ENCODE measurements around the gene LRPAP1. TPM values are rescaled to one million over a fixed set of nuclear protein-coding genes. Genes with fewer than 3 reads are reported as not detected.

The LRPAP1 gene
- total RNA-seq, 1 donor from 2014 or later: 88.1 TPM

DNA sequence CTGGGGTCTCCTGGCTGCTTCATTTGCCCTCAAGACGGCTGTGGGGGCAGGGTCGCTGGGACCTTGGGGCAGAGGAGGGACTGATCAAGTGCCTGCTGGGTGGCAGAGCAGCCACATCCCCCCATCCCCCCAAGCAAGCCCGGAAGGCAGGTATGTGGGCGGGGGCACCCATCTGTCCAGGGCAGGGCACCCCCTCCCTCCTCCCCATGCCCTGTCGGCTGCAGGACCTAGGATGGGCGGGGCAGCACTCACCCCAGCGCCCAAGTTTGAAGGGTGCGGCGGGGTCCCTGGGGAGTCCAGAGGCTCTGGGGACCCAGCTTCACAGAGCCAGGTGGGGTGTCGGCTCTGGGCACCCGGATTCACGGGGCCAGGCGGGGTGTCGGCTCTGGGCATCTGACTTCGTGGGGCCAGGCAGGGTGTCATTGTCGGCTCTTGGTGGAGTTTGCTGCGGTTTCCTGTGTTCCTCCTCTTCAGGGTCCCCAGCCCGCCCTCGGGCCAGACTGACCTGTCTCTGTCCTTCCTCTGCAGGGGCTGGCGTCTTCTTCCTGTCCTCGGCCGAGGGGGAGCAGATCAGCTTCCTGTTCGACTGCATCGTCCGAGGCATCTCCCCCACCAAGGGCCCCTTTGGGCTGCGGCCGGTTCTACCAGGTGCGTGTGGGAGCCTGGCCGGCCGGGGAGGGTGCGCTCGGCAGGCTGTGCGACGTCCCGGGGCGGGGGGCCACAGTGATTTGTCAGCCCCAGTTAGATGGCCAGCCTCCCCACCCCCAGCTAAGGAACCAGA is 47.0 kb downstream of the LRPAP1 start:
- H3K4me1 Mint-ChIP-seq (ENCODE audit: low read depth): no peaks in the 10 kb centered on the region
- DNase-seq (ENCODE audit: low spot score): no peak
- H3K36me3 Mint-ChIP-seq (ENCODE audit: low read depth): no peaks in the 10 kb centered on the region
- no peak overlapping the region for H3K4me3 Mint-ChIP-seq
- no peaks in the 10 kb centered on the region for H3K9me3 Mint-ChIP-seq
- intact Hi-C loops (cut with micrococcal nuclease): no loop called here
- peaks cover 8% of the 10 kb centered on the region for H3K27me3 Mint-ChIP-seq (ENCODE audit: insufficient read depth)
- no peak overlapping the region for H3K27ac Mint-ChIP-seq

DNA sequence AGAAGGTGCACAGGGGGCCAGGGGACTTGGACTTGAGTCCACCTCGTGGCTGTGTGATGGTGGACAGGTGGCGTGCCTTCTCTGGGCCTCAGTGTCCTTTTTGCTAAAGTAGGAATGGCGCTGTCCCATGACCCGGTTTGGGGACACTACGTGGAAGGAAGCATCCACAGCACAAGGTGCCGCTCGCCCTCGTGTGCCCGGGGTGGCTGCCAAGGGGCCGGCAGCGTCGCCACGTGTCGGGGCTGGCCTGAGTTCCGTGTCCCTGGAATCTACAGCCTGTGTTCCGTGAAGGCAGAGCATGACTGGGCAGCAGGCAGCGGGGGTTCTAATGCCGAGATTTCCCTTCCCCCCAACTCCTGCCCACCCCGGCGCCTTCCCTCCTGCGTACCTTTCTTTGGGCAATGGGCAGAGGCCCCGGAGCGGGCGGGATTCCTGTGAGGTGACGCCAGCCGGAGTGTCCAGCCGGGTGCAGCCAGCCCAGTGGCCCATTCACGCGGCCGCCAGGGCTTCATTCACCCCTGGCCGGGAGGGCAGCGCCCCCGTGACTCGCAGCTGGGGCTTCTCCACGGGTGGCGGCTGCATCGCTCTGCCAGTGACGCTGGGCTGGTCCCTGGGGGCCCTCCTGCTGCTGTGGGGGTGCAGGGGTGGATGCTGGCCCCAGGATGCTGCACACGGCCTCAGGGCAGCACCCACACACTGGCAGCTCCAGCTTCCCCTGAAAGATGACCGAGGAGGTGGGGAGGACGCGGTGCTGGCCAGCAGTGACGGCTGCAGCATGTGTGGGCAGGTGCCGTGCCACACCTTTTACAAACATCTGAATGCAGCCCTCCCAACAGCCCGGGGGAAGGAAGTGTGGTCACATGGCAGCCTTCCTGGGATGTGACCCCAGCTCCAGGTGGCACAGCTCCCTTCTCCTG is 47.9 kb downstream of the LRPAP1 start:
- intact Hi-C loops (cut with micrococcal nuclease): no loop called here

GRCh38 chr4:3483471-3483921 is 48.7 kb downstream of the LRPAP1 start:
- Mint-ChIP-seq H3K27me3 (ENCODE audit: insufficient read depth) (peaks cover 8% of the 10 kb centered on the region), H3K36me3 (ENCODE audit: low read depth) (no peaks in the 10 kb centered on the region), H3K27ac (no peak overlapping the region), H3K4me1 (ENCODE audit: low read depth) (no peaks in the 10 kb centered on the region), H3K4me3 (no peak overlapping the region), H3K9me3 (no peaks in the 10 kb centered on the region)
- intact Hi-C loops (cut with micrococcal nuclease): no loop called here
- DNase-seq (ENCODE audit: low spot score): no peak

More for the DNA sequence above, 47.9 kb downstream of the LRPAP1 start:
- Mint-ChIP-seq H3K4me3 (no peak overlapping the region), H3K9me3 (no peaks in the 10 kb centered on the region), H3K4me1 (ENCODE audit: low read depth) (no peaks in the 10 kb centered on the region), H3K36me3 (ENCODE audit: low read depth) (no peaks in the 10 kb centered on the region), H3K27me3 (ENCODE audit: insufficient read depth) (peaks cover 8% of the 10 kb centered on the region), H3K27ac (no peak overlapping the region)
- DNase-seq (ENCODE audit: low spot score): no peak

DNA sequence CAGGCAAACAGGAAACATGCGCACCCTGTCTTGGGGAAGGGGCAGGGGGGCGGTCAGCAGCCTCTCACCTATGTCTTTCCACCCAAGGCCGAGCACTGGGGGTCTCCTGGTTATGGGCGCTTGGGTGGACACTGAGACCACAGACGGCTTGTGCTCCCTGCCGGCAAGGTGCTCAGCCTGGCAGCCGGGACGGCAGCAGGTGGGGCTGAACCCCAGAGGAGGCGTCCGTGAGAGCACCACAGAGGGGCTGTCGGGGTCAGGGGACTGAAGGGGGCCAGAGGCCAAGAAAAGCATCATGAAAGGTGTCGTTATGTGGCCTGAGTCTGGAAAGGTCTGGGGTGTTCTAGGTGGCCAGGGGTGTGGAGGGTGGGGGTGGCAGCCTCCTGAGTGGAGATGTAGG is 49.5 kb downstream of the LRPAP1 start:
- DNase-seq (ENCODE audit: low spot score): no peak
- no peaks in the 10 kb centered on the region for H3K9me3 Mint-ChIP-seq
- no peaks in the 10 kb centered on the region for H3K4me1 Mint-ChIP-seq (ENCODE audit: low read depth)
- peaks cover 8% of the 10 kb centered on the region for H3K27me3 Mint-ChIP-seq (ENCODE audit: insufficient read depth)
- H3K27ac Mint-ChIP-seq: no peak overlapping the region
- intact Hi-C loops (cut with micrococcal nuclease): no loop called here
- H3K36me3 Mint-ChIP-seq (ENCODE audit: low read depth): no peaks in the 10 kb centered on the region
- no peak overlapping the region for H3K4me3 Mint-ChIP-seq

GRCh38 chr4:3481783-3482393 is 50.3 kb downstream of the LRPAP1 start:
- intact Hi-C loops (cut with micrococcal nuclease): no loop called here
- no peaks in the 10 kb centered on the region for H3K36me3 Mint-ChIP-seq (ENCODE audit: low read depth)
- no peak overlapping the region for H3K4me3 Mint-ChIP-seq
- no peak for DNase-seq (ENCODE audit: low spot score)
- H3K27ac Mint-ChIP-seq: no peak overlapping the region
- peaks cover 8% of the 10 kb centered on the region for H3K27me3 Mint-ChIP-seq (ENCODE audit: insufficient read depth)
- no peaks in the 10 kb centered on the region for H3K9me3 Mint-ChIP-seq
- H3K4me1 Mint-ChIP-seq (ENCODE audit: low read depth): no peaks in the 10 kb centered on the region

- Mint-ChIP-seq H3K27me3 (ENCODE audit: insufficient read depth) (peaks cover 8% of the 10 kb centered on the region), H3K4me3 (no peak overlapping the region), H3K36me3 (ENCODE audit: low read depth) (no peaks in the 10 kb centered on the region), H3K4me1 (ENCODE audit: low read depth) (no peaks in the 10 kb centered on the region), H3K27ac (no peak overlapping the region), H3K9me3 (no peaks in the 10 kb centered on the region)
- DNase-seq (ENCODE audit: low spot score): no peak
- intact Hi-C loops (cut with micrococcal nuclease): no loop called here
Measured at GRCh38 chr4:3481113-3481531, 51.1 kb downstream of the LRPAP1 start.

DNA sequence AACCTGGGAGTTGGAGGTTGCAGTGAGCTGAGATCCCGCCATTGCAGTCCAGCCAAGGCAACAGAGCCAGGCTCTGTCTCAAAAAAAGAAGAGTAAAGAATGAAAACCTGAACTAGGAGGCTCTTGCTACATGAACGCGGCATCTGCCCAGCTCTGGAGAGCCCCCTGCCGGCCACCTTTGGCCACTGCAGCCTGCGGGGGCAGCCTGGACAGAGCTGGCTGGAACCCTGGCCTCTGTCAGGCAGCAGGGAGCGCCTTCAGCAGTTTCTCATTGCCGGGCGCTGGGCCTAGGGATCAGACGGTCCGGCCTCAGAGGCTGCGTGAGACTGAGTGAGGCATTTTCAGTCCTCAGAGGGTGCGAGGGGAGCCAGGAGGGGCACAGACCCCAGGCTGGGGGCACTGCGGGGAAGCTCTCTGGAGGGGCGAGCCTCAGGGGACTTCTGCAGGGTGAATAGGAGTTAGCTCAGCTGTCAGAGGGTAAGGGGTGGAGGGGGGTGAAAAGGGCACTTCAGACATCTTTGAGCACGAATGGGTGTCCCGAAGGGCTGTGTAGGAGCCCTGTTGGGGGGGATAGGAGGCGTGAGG is 51.6 kb downstream of the LRPAP1 start:
- Mint-ChIP-seq H3K36me3 (ENCODE audit: low read depth) (no peaks in the 10 kb centered on the region), H3K27ac (no peak overlapping the region), H3K9me3 (no peaks in the 10 kb centered on the region), H3K4me3 (no peak overlapping the region), H3K27me3 (ENCODE audit: insufficient read depth) (peaks cover 8% of the 10 kb centered on the region), H3K4me1 (ENCODE audit: low read depth) (no peaks in the 10 kb centered on the region)
- intact Hi-C loops (cut with micrococcal nuclease): loop anchor here (1.0 kb wide), 2 partner anchors 134 to 374 kb away; no protein-coding TSS in a partner anchor
- DNase-seq (ENCODE audit: low spot score): peak; percentile 61

GRCh38 chr4:3479358-3480101 is 52.7 kb downstream of the LRPAP1 start:
- Mint-ChIP-seq H3K9me3 (no peaks in the 10 kb centered on the region), H3K27ac (no peak overlapping the region), H3K36me3 (ENCODE audit: low read depth) (no peaks in the 10 kb centered on the region), H3K4me3 (no peak overlapping the region), H3K27me3 (ENCODE audit: insufficient read depth) (peaks cover 8% of the 10 kb centered on the region), H3K4me1 (ENCODE audit: low read depth) (no peaks in the 10 kb centered on the region)
- intact Hi-C loops (cut with micrococcal nuclease): loop anchor here (1.0 kb wide), 2 partner anchors 133 to 373 kb away; no protein-coding TSS in a partner anchor
- DNase-seq (ENCODE audit: low spot score): no peak

GRCh38 chr4:3478446-3479357 is 53.5 kb downstream of the LRPAP1 start:
- peaks cover 8% of the 10 kb centered on the region for H3K27me3 Mint-ChIP-seq (ENCODE audit: insufficient read depth)
- no peak overlapping the region for H3K27ac Mint-ChIP-seq
- H3K4me1 Mint-ChIP-seq (ENCODE audit: low read depth): no peaks in the 10 kb centered on the region
- H3K36me3 Mint-ChIP-seq (ENCODE audit: low read depth): no peaks in the 10 kb centered on the region
- no peaks in the 10 kb centered on the region for H3K9me3 Mint-ChIP-seq
- intact Hi-C loops (cut with micrococcal nuclease): no loop called here
- H3K4me3 Mint-ChIP-seq: no peak overlapping the region
- no peak for DNase-seq (ENCODE audit: low spot score)

GRCh38 chr4:3477750-3478430 is 54.3 kb downstream of the LRPAP1 start:
- intact Hi-C loops (cut with micrococcal nuclease): no loop called here
- no peak overlapping the region for H3K4me3 Mint-ChIP-seq
- DNase-seq (ENCODE audit: low spot score): no peak
- H3K27me3 Mint-ChIP-seq (ENCODE audit: insufficient read depth): peaks cover 8% of the 10 kb centered on the region
- H3K4me1 Mint-ChIP-seq (ENCODE audit: low read depth): no peaks in the 10 kb centered on the region
- H3K36me3 Mint-ChIP-seq (ENCODE audit: low read depth): no peaks in the 10 kb centered on the region
- no peaks in the 10 kb centered on the region for H3K9me3 Mint-ChIP-seq
- H3K27ac Mint-ChIP-seq: no peak overlapping the region

Data from activated T-helper 1 cell treated with anti-CD3 and anti-CD28 coated beads, Interleukin-12 subunit alpha, Interleukin-12 subunit beta, Interleukin-2, Interleukin-4 antibody, amounts not matched to agents 30 ng/mL and 10 ng/mL and 1 ng/mL, durations not matched to agents 14 hours and 24 hours and 36 hours (primary cell).